Gastroesophageal sphincter (tissue), 4 donors: ENCODE measurements around the gene ZNF254. TPM values are rescaled to one million over a fixed set of nuclear protein-coding genes. Genes with fewer than 3 reads are reported as not detected.

Source experiments
- ATAC-seq: fragments of 150-250 bp; one replicate; pipeline ENCODE4 v1.9.1; 2016; ENCODE audit warnings: mild to moderate bottlenecking, moderate library complexity
- H3K27ac ChIP-seq, 4 donors: fragments of 200-600 bp; sonication (generic) in 3 of 4; 1 replicate in 3 of 4; 2 replicates in 1 of 4; pipeline ENCODE4 v1.5.1; 2016 to 2019
- H3K27me3 ChIP-seq: fragments of 200-600 bp; sonication (generic); one replicate; pipeline ENCODE4 v1.5.1; 2019
- H3K36me3 ChIP-seq, 2 donors: fragments of 200-600 bp; sonication (generic); one replicate each; pipeline ENCODE4 v1.5.1; 2019; ENCODE audit warnings: control low read depth in 1 of 2
- H3K4me1 ChIP-seq, 3 donors: fragments of 200-600 bp; sonication (generic); 1 replicate in 2 of 3; 2 replicates in 1 of 3; pipeline ENCODE4 v1.5.1; 2016 to 2019; ENCODE audit warnings: control low read depth in 2 of 3
- H3K4me3 ChIP-seq, 2 donors: fragments of 200-600 bp; sonication (generic); one replicate each; pipeline ENCODE4 v1.5.1; 2019; ENCODE audit warnings: mild to moderate bottlenecking in 1 of 2, moderate library complexity in 1 of 2
- H3K9me3 ChIP-seq, 3 donors: fragments of 200-600 bp; sonication (generic); one replicate each; pipeline ENCODE4 v1.5.1; 2017 to 2019; ENCODE audit warnings: control low read depth in 2 of 3
- CTCF ChIP-seq, 4 experiments: fragments of 200-600 bp in 2 of 4; fragments of 450-650 bp in 2 of 4; sonication (generic) in 1 of 4; IDR thresholded peaks; one replicate each; pipeline ENCODE4 v1.5.1; 2017 to 2019; ENCODE audit warnings: antibody characterized with exemption in 4 of 4, mild to moderate bottlenecking in 2 of 4, moderate library complexity in 2 of 4
- EP300 ChIP-seq: sonication (generic); formaldehyde crosslinking; IDR thresholded peaks from one replicate; pipeline ENCODE4 v1.6.1; 2017; ENCODE audit warnings: antibody characterized with exemption, mild to moderate bottlenecking
- POLR2A ChIP-seq, 2 donors: fragments of 450-650 bp; IDR thresholded peaks; one replicate each; pipeline ENCODE4 v1.6.1; 2017; ENCODE audit warnings: antibody characterized with exemption in 2 of 2, mild to moderate bottlenecking in 2 of 2, moderate library complexity in 1 of 2
- POLR2AphosphoS5 ChIP-seq: sonication (generic); formaldehyde crosslinking; IDR thresholded peaks from one replicate; pipeline ENCODE4 v1.6.1; 2017; ENCODE audit warnings: antibody characterized with exemption
- WGBS, 2 donors: methylation state at CpG; one replicate each; pipeline ENCODE4 v1.1.5; 2018; ENCODE audit warnings: low coverage in 1 of 2; 5-methylcytosine and 5-hydroxymethylcytosine counted together
- total RNA-seq, 4 donors: library from RNA; depleted of rRNA; stranded (reverse); fragments of >200 nt; gene quantifications; one replicate each; pipeline ENCODE4 v1.1.0, GENCODE V29; 2016

Gene ZNF254
- total RNA-seq, 4 donors from 2014 or later: 10.0 to 22.6 (median 13.5) TPM

- Histone ChIP-seq H3K27me3 (no peaks in the 10 kb centered on the region), H3K27ac (no peak overlapping the region), H3K9me3 (no peaks in the 10 kb centered on the region), H3K4me1 (no peaks in the 10 kb centered on the region), H3K4me3 (no peak overlapping the region), H3K36me3 (peaks cover 3 to 97% of the 10 kb centered on the region in 2 donors)
- TF ChIP-seq POLR2A (IDR thresholded peaks at IDR 0.05) (no peak), POLR2AphosphoS5 (no peak), CTCF (IDR thresholded peaks at IDR 0.05) (no peak)
- WGBS, 2 donors: 89 to 96% methylated on average over 2 to 3 of the region's 3 CpGs
- no peak for ATAC-seq
Observed at GRCh38 chr19:24055548-24055947, 31.4 kb upstream of the ZNF254 start.

- H3K4me1 ChIP-seq: no peaks in the 10 kb centered on the region
- ATAC-seq: no peak
- peaks cover 3 to 97% of the 10 kb centered on the region in 2 donors for H3K36me3 ChIP-seq
- no peak overlapping the region for H3K27ac ChIP-seq
- H3K4me3 ChIP-seq: no peak overlapping the region
- TF ChIP-seq EP300 (no peak), CTCF (IDR thresholded peaks at IDR 0.05) (no peak), POLR2AphosphoS5 (no peak), POLR2A (IDR thresholded peaks at IDR 0.05) (no peak)
- 84 to 85% methylated on average over 4 to 5 of the region's 5 CpGs for WGBS, 2 donors
- no peaks in the 10 kb centered on the region for H3K9me3 ChIP-seq
- H3K27me3 ChIP-seq: no peaks in the 10 kb centered on the region
Observed at GRCh38 chr19:24057144-24057543, 29.8 kb upstream of the ZNF254 start.

- 14 to 43% methylated on average over 1 of the region's 2 CpGs for WGBS, 2 donors
- TF ChIP-seq POLR2A (IDR thresholded peaks at IDR 0.05) (no peak), EP300 (no peak), CTCF (IDR thresholded peaks at IDR 0.05) (no peak), POLR2AphosphoS5 (no peak)
Observed at GRCh38 chr19:24059563-24060295, 27.3 kb upstream of the ZNF254 start.

GRCh38 chr19:24060687-24061356 is 26.2 kb upstream of the ZNF254 start:
- 62 to 90% methylated on average over 2 of the region's 2 CpGs for WGBS, 2 donors
- H3K27ac ChIP-seq: no peak overlapping the region
- H3K27me3 ChIP-seq: no peaks in the 10 kb centered on the region
- peaks cover 0 to 91% of the 10 kb centered on the region in 2 donors for H3K36me3 ChIP-seq
- H3K9me3 ChIP-seq: no peaks in the 10 kb centered on the region
- H3K4me1 ChIP-seq: no peaks in the 10 kb centered on the region
- ATAC-seq: peak; percentile 57
- TF ChIP-seq POLR2A (IDR thresholded peaks at IDR 0.05): no peak
- no peak for TF ChIP-seq POLR2AphosphoS5
- TF ChIP-seq EP300: no peak
- TF ChIP-seq CTCF (IDR thresholded peaks at IDR 0.05): no peak
- no peak overlapping the region for H3K4me3 ChIP-seq

More at GRCh38 chr19:24059563-24060295, 27.3 kb upstream of the ZNF254 start:
- ATAC-seq: no peak
- Histone ChIP-seq H3K4me1 (no peaks in the 10 kb centered on the region), H3K4me3 (no peak overlapping the region), H3K27ac (no peak overlapping the region), H3K27me3 (no peaks in the 10 kb centered on the region), H3K36me3 (peaks cover 0 to 91% of the 10 kb centered on the region in 2 donors), H3K9me3 (no peaks in the 10 kb centered on the region)

- TF ChIP-seq CTCF (IDR thresholded peaks at IDR 0.05): no peak
- Histone ChIP-seq H3K27me3 (no peaks in the 10 kb centered on the region), H3K4me1 (no peaks in the 10 kb centered on the region), H3K27ac (no peak overlapping the region), H3K4me3 (no peak overlapping the region), H3K36me3 (peaks cover 0 to 91% of the 10 kb centered on the region in 2 donors), H3K9me3 (no peaks in the 10 kb centered on the region)
- no peak for ATAC-seq
Observed at GRCh38 chr19:24062190-24062589, 24.8 kb upstream of the ZNF254 start.
